ENCODE results near the gene TM2D3. TPM values are rescaled to one million over a fixed set of nuclear protein-coding genes. Genes with fewer than 3 reads are reported as not detected.
"Not testable (repeated sequence)": the region's sequence is repeated elsewhere in the genome, so short reads cannot be mapped to it uniquely, and the experiment has no call there.

The TM2D3 gene
- total and polyA plus RNA-seq, 3 donors from 2014 or later = 60.2 to 69.9 (median 69.5) TPM

- no peak for DNase-seq
- 90 to 95% methylated on average over 2 of the region's 2 CpGs for WGBS, 2 donors
- intact Hi-C loops (cut with DNase I; ENCODE audit: low total_unique reads) = no loop called here
- H3K9me3 ChIP-seq = no peaks in the 10 kb centered on the region
- H3K27me3 ChIP-seq = no peaks in the 10 kb centered on the region
- no peak overlapping the region for H3K4me3 ChIP-seq
- TF ChIP-seq POLR2A (IDR thresholded peaks at IDR 0.05) = no peak
- TF ChIP-seq, protein P1, sequence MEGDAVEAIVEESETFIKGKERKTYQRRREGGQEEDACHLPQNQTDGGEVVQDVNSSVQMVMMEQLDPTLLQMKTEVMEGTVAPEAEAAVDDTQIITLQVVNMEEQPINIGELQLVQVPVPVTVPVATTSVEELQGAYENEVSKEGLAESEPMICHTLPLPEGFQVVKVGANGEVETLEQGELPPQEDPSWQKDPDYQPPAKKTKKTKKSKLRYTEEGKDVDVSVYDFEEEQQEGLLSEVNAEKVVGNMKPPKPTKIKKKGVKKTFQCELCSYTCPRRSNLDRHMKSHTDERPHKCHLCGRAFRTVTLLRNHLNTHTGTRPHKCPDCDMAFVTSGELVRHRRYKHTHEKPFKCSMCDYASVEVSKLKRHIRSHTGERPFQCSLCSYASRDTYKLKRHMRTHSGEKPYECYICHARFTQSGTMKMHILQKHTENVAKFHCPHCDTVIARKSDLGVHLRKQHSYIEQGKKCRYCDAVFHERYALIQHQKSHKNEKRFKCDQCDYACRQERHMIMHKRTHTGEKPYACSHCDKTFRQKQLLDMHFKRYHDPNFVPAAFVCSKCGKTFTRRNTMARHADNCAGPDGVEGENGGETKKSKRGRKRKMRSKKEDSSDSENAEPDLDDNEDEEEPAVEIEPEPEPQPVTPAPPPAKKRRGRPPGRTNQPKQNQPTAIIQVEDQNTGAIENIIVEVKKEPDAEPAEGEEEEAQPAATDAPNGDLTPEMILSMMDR (IDR thresholded peaks at IDR 0.05) = no peak
- no peaks in the 10 kb centered on the region for H3K36me3 ChIP-seq (ENCODE audit: low read depth, missing control alignments)
- H3K4me1 ChIP-seq = no peaks in the 10 kb centered on the region
- no peak overlapping the region for H3K27ac ChIP-seq
Observed at GRCh38 chr15:101660005-101660404, 7.8 kb upstream of the TM2D3 start.

- H3K9me3 ChIP-seq = no peaks in the 10 kb centered on the region
- H3K36me3 ChIP-seq (ENCODE audit: low read depth, missing control alignments) = no peaks in the 10 kb centered on the region
- TF ChIP-seq, protein P1 (IDR thresholded peaks at IDR 0.05) = no peak
- no peak for TF ChIP-seq POLR2A (IDR thresholded peaks at IDR 0.05)
- no peak for DNase-seq
- H3K4me3 ChIP-seq = no peak overlapping the region
- WGBS, 2 donors = 68 to 82% methylated on average over 9 of the region's 9 CpGs
- H3K27me3 ChIP-seq = no peaks in the 10 kb centered on the region
- H3K4me1 ChIP-seq = peaks cover 1% of the 10 kb centered on the region
- no peak overlapping the region for H3K27ac ChIP-seq
- intact Hi-C loops (cut with DNase I; ENCODE audit: low total_unique reads) = no loop called here
Observed at GRCh38 chr15:101657968-101658784, 6.0 kb upstream of the TM2D3 start.

DNA sequence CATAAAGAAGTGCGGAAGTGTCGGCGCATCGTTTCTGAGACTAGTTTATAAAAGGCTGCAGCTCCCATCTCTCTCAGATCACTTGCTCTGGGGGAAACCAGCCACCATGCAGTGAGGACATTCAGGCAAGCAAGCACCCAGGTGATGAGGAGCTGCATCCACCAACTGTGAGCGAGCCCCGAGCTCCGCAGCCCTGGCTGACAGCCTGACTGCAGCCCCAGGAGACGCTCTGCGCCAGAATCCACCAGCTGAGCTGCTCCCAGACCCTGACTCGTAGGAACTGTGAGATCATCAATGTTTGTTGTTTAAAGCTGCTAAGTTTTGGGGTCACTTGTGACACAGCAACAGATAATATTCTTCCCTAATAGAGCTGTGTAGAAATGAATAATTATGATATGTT lies 5.0 kb upstream of the TM2D3 start:
- H3K4me1 ChIP-seq = peaks cover 5% of the 10 kb centered on the region
- no peak overlapping the region for H3K27ac ChIP-seq
- no peak for DNase-seq
- H3K36me3 ChIP-seq (ENCODE audit: low read depth, missing control alignments) = no peaks in the 10 kb centered on the region
- H3K4me3 ChIP-seq = no peak overlapping the region
- no peaks in the 10 kb centered on the region for H3K9me3 ChIP-seq
- intact Hi-C loops (cut with DNase I; ENCODE audit: low total_unique reads) = no loop called here
- WGBS, 2 donors = 90 to 93% methylated on average over 9 to 10 of the region's 10 CpGs
- H3K27me3 ChIP-seq = no peaks in the 10 kb centered on the region
- TF ChIP-seq, protein P1 (IDR thresholded peaks at IDR 0.05) = no peak
- TF ChIP-seq POLR2A (IDR thresholded peaks at IDR 0.05) = no peak

DNA sequence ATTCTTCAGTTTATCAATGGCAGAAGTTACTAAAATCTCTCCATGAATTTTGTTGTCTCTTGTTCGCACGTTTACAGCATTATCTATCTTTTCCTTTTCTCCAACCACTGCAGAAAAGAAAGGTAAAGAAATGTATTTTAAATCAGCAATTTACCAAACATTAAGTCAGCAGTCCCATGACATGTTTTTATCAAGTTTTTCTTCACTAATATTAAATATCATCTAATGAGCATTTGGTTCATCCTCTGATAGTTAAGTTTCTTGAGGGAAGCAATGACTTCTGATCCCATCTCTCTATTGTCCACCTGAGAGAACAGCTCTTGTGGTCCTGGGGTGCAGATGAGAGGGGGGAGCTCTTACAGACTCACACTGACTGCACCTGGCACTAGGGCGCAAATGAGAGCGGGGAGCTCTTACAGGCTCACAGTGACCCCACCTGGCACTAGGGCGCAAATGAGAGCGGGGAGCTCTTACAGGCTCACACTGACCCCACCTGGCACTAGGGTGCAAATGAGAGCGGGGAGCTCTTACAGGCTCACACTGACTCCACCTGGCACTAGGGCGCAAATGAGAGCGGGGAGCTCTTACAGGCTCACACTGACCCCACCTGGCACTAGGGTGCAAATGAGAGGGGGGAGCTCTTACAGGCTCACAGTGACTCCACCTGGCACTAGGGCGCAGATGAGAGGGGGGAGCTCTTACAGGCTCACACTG lies 2.6 kb upstream of the TM2D3 start:
- H3K27me3 ChIP-seq; intact Hi-C loops (cut with DNase I; ENCODE audit: low total_unique reads); H3K27ac ChIP-seq; DNase-seq; H3K4me3 ChIP-seq; H3K9me3 ChIP-seq; H3K36me3 ChIP-seq (ENCODE audit: low read depth, missing control alignments): not testable (repeated sequence)
- WGBS, 2 donors = 83 to 94% methylated on average over 10 of the region's 10 CpGs
- H3K4me1 ChIP-seq = peaks cover 17% of the 10 kb centered on the region

DNA sequence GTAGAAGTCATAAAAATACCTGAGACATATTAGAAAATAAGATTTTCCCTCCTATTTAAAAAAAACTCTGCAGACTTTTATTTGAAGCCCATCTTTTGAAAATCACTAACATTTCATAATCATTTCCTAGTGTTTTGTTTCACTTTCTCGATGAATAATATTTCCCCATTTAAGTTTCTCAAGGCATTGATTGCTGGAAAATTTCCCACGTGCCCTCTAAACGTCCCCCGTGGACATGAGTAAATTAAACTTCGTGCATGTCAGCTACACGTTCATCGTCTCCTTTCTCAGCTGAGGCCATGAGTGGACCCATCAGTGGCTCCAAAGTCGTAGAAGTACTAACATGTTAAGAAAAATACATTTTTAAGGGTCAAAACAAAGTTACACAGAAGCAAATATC lies 2.0 kb upstream of the TM2D3 start:
- Histone ChIP-seq H3K36me3 (ENCODE audit: low read depth, missing control alignments) (no peaks in the 10 kb centered on the region), H3K4me3 (no peak overlapping the region), H3K27me3 (no peaks in the 10 kb centered on the region), H3K27ac (no peak overlapping the region), H3K4me1 (peaks cover 17% of the 10 kb centered on the region), H3K9me3 (no peaks in the 10 kb centered on the region)
- no peak for DNase-seq
- WGBS, 2 donors = 47 to 62% methylated on average over 8 of the region's 8 CpGs
- intact Hi-C loops (cut with DNase I; ENCODE audit: low total_unique reads) = no loop called here
- TF ChIP-seq, protein P1 (IDR thresholded peaks at IDR 0.05) = no peak
- no peak for TF ChIP-seq POLR2A (IDR thresholded peaks at IDR 0.05)
